H9 (cell line): ENCODE measurements around the gene PRR29. TPM values are rescaled to one million over a fixed set of nuclear protein-coding genes. Genes with fewer than 3 reads are reported as not detected.
A peak's percentile ranks its signal among the peaks of the same experiment; 100 is the strongest.

ENCODE experiments used
- DNase-seq: peaks from one replicate; pipeline ENCODE4 v3.0.0-alpha.2; 2017
- H2AFZ ChIP-seq: one replicate; pipeline ENCODE4 v1.6.1; 2013; ENCODE audit warnings: mild to moderate bottlenecking, low read length, control low read depth, moderate library complexity
- H2AK5ac ChIP-seq: 2 replicates; pipeline ENCODE4 v1.6.1; 2013; ENCODE audit warnings: low read length, control low read depth, mixed read lengths; ENCODE audit not compliant: insufficient read length
- H2BK120ac ChIP-seq: one replicate; pipeline ENCODE4 v1.6.1; 2013; ENCODE audit warnings: low read depth, mild to moderate bottlenecking, low read length, control low read depth, inconsistent platforms; ENCODE audit not compliant: poor library complexity, severe bottlenecking
- H2BK12ac ChIP-seq: 2 replicates; pipeline ENCODE4 v1.6.1; 2013; ENCODE audit warnings: low read length, control low read depth, mixed read lengths, low read depth; ENCODE audit not compliant: insufficient read length
- H2BK15ac ChIP-seq: 2 replicates; pipeline ENCODE4 v1.6.1; 2013; ENCODE audit warnings: low read depth, low read length, control low read depth
- H2BK20ac ChIP-seq: one replicate; pipeline ENCODE4 v1.6.1; 2013; ENCODE audit warnings: low read depth, mild to moderate bottlenecking, low read length, control low read depth, inconsistent platforms; ENCODE audit not compliant: poor library complexity, severe bottlenecking
- H2BK5ac ChIP-seq: 2 replicates; pipeline ENCODE4 v1.6.1; 2013; ENCODE audit warnings: low read length, control low read depth, mixed read lengths; ENCODE audit not compliant: insufficient read length
- H3K14ac ChIP-seq: 2 replicates; pipeline ENCODE4 v1.6.1; 2013; ENCODE audit warnings: low read length, control low read depth; ENCODE audit not compliant: insufficient read depth
- H3K18ac ChIP-seq: 2 replicates; pipeline ENCODE4 v1.6.1; 2013; ENCODE audit warnings: low read depth, mild to moderate bottlenecking, mixed read lengths, low read length, control low read depth; ENCODE audit not compliant: insufficient read length
- H3K23ac ChIP-seq: 2 replicates; pipeline ENCODE4 v1.6.1; 2013; ENCODE audit warnings: low read length, control low read depth, mixed read lengths, low read depth; ENCODE audit not compliant: insufficient read length
- H3K23me2 ChIP-seq: 2 replicates; pipeline ENCODE4 v1.6.1; 2013; ENCODE audit warnings: low read depth, mild to moderate bottlenecking, mixed read lengths, low read length, control low read depth; ENCODE audit not compliant: insufficient read length, poor library complexity, severe bottlenecking
- H3K27ac ChIP-seq: 2 replicates; pipeline ENCODE4 v1.5.1; 2013; ENCODE audit warnings: low read length, control low read depth, mixed read lengths, low read depth; ENCODE audit not compliant: insufficient read length
- H3K27me3 ChIP-seq: 2 replicates; pipeline ENCODE4 v1.6.1; 2013; ENCODE audit warnings: low read length, control low read depth, inconsistent platforms; ENCODE audit not compliant: insufficient read depth
- H3K4ac ChIP-seq: 2 replicates; pipeline ENCODE4 v1.6.1; 2013; ENCODE audit warnings: low read depth, mild to moderate bottlenecking, control low read depth, inconsistent platforms, low read length, moderate library complexity
- H3K4me1 ChIP-seq: 2 replicates; pipeline ENCODE4 v1.6.1; 2013; ENCODE audit warnings: low read length, control low read depth, inconsistent platforms; ENCODE audit not compliant: insufficient read depth
- H3K4me2 ChIP-seq: 2 replicates; pipeline ENCODE4 v1.6.1; 2013; ENCODE audit warnings: low read length, control low read depth, mixed read lengths; ENCODE audit not compliant: insufficient read length, insufficient read depth
- H3K56ac ChIP-seq: 2 replicates; pipeline ENCODE4 v1.6.1; 2013; ENCODE audit warnings: low read depth, mild to moderate bottlenecking, mixed read lengths, low read length, control low read depth; ENCODE audit not compliant: insufficient read length
- H3K79me1 ChIP-seq: 2 replicates; pipeline ENCODE4 v1.6.1; 2013; ENCODE audit warnings: low read depth, mild to moderate bottlenecking, moderate library complexity, low read length, control low read depth, inconsistent platforms; ENCODE audit not compliant: insufficient read depth, poor library complexity, severe bottlenecking
- H3K79me2 ChIP-seq: 2 replicates; pipeline ENCODE4 v1.6.1; 2013; ENCODE audit warnings: low read length, control low read depth, inconsistent platforms; ENCODE audit not compliant: insufficient read depth
- H3K9ac ChIP-seq: 2 replicates; pipeline ENCODE4 v1.6.1; 2013; ENCODE audit warnings: low read length, control low read depth, mixed read lengths; ENCODE audit not compliant: insufficient read length; ENCODE audit errors: extremely low read depth
- H3K9me3 ChIP-seq: one replicate; pipeline ENCODE4 v1.6.1; 2013; ENCODE audit warnings: low read depth, low read length, inconsistent platforms; ENCODE audit not compliant: control insufficient read depth
- H3T11ph ChIP-seq: one replicate; pipeline ENCODE4 v1.6.1; 2013; ENCODE audit warnings: mild to moderate bottlenecking, low read length, control low read depth, inconsistent platforms
- H4K20me1 ChIP-seq: one replicate; pipeline ENCODE4 v1.6.1; 2013; ENCODE audit not compliant: control insufficient read depth, insufficient read length, insufficient read depth
- H4K5ac ChIP-seq: 2 replicates; pipeline ENCODE4 v1.6.1; 2013; ENCODE audit warnings: low read depth, mild to moderate bottlenecking, mixed read lengths, low read length, control low read depth; ENCODE audit not compliant: insufficient read length
- H4K8ac ChIP-seq: replicated peaks from 2 replicates; pipeline ENCODE4 v1.6.1; 2013; ENCODE audit warnings: low read length, control low read depth, mixed read lengths, low read depth; ENCODE audit not compliant: insufficient read length
- H4K91ac ChIP-seq: 2 replicates; pipeline ENCODE4 v1.6.1; 2013; ENCODE audit warnings: low read depth, mild to moderate bottlenecking, moderate library complexity, mixed read lengths, low read length, control low read depth; ENCODE audit not compliant: insufficient read length
- H3K27ac Mint-ChIP-seq, 3 experiments: 2 replicates in 2 of 3; 3 replicates in 1 of 3; pipeline ENCODE4 v1.8.0; 2020 to 2021; ENCODE audit warnings: mixed read lengths in 3 of 3, mild to moderate bottlenecking in 1 of 3, moderate library complexity in 1 of 3
- H3K27me3 Mint-ChIP-seq: 2 replicates; pipeline ENCODE4 v1.8.0; 2021; ENCODE audit warnings: low read depth, mild to moderate bottlenecking, moderate library complexity, mixed read lengths
- H3K36me3 Mint-ChIP-seq, 3 experiments: 2 replicates in 2 of 3; 3 replicates in 1 of 3; pipeline ENCODE4 v1.8.0; 2020 to 2021; ENCODE audit warnings: low read depth in 3 of 3, mixed read lengths in 3 of 3; ENCODE audit not compliant: insufficient read depth in 1 of 3
- H3K4me1 Mint-ChIP-seq, 2 experiments: 2 replicates each; pipeline ENCODE4 v1.8.0; 2020; ENCODE audit warnings: mixed read lengths in 2 of 2
- H3K4me3 Mint-ChIP-seq, 2 experiments: 2 replicates in 1 of 2; 3 replicates in 1 of 2; pipeline ENCODE4 v1.8.0; 2020 to 2021; ENCODE audit warnings: mild to moderate bottlenecking in 2 of 2, mixed read lengths in 2 of 2, moderate library complexity in 1 of 2
- H3K9me3 Mint-ChIP-seq, 2 experiments: 2 replicates in 1 of 2; 3 replicates in 1 of 2; pipeline ENCODE4 v1.8.0; 2020; ENCODE audit warnings: mild to moderate bottlenecking in 2 of 2, mixed read lengths in 2 of 2, moderate library complexity in 1 of 2
- CTCF ChIP-seq: fragments of 200-600 bp; sonication (generic); conservative IDR thresholded peaks from 3 replicates; pipeline ENCODE4 v1.8.0; 2021; ENCODE audit warnings: antibody characterized with exemption, mild to moderate bottlenecking
- WGBS: extraction: QIAGEN DNeasy Blood & Tissue Kit; methylation state at CpG from one replicate; pipeline ENCODE4 v1.1.7; 2013; ENCODE audit warnings: missing lambda C conversion rate, low lambda C conversion rate, mixed read lengths; ENCODE audit not compliant: insufficient read length; ENCODE audit errors: extremely low coverage; 5-methylcytosine and 5-hydroxymethylcytosine counted together
- total RNA-seq: library from RNA; stranded (reverse); gene quantifications from 2 replicates; pipeline ENCODE4 v1.2.1, GENCODE V29; 2021

Gene PRR29
- total RNA-seq, 1 experiment from 2014 or later = 0.87 TPM

GRCh38 chr17:63973247-63973646 lies 24.9 kb upstream of the PRR29 start:
- Mint-ChIP-seq H3K9me3 (no peaks in the 10 kb centered on the region), H3K27ac (no peak overlapping the region; a peak in 1 of 7 replicates), H3K4me3 (peak overlapping the region in 1 of 2 experiments; percentile 49; a peak in 1 of 5 replicates), H3K4me1 (peaks cover 7 to 10% of the 10 kb centered on the region in 2 experiments), H3K36me3 (no peaks in the 10 kb centered on the region), H3K27me3 (no peaks in the 10 kb centered on the region; the same call in none of the 2 replicates)
- Histone ChIP-seq H3K27ac (no peak overlapping the region), H3K4ac (no peak overlapping the region), H4K20me1 (no peaks in the 10 kb centered on the region), H3K23ac (no peak overlapping the region), H2BK15ac (no peak overlapping the region), H4K5ac (no peak overlapping the region), H3K56ac (no peak overlapping the region), H3K9me3 (no peaks in the 10 kb centered on the region), H2BK120ac (no peak overlapping the region), H3K79me1 (no peaks in the 10 kb centered on the region), H4K8ac (no peak overlapping the region), H4K91ac (no peak overlapping the region), H2AK5ac (no peak overlapping the region), H2BK5ac (no peak overlapping the region), H3K18ac (no peak overlapping the region), H3K14ac (no peak overlapping the region), H3T11ph (no peak overlapping the region), H3K79me2 (no peaks in the 10 kb centered on the region), H3K9ac (no peak overlapping the region), H2BK12ac (no peak overlapping the region), H2BK20ac (no peak overlapping the region), H3K27me3 (no peaks in the 10 kb centered on the region), H3K4me1 (no peaks in the 10 kb centered on the region), H3K4me2 (no peak overlapping the region), H3K23me2 (no peaks in the 10 kb centered on the region), H2AFZ (no peak overlapping the region)
- TF ChIP-seq CTCF = no peak
- WGBS = no CpG with 5 or more reads among the region's 6 CpGs
- DNase-seq = no peak
